Activated CD4-positive, CD25-positive, alpha-beta regulatory T cell treated with anti-CD3 and anti-CD28 coated beads, Interleukin-2, amount 50 U/mL, for 24 hours (primary cell): ENCODE data around the gene AKR1E2.

Experiments
- ATAC-seq, 2 donors: fragments of 150-1000 bp; cut with Tn5 transposase; one replicate each; pipeline ENCODE4 v1.10.0; 2021; ENCODE audit warnings: mild to moderate bottlenecking in 1 of 2, moderate library complexity in 1 of 2

The AKR1E2 gene

GRCh38 chr10:4847561-4848355, 21.8 kb downstream of the AKR1E2 start:
- ATAC-seq = no peak

GRCh38 chr10:4848356-4849041, 22.5 kb downstream of the AKR1E2 start:
- ATAC-seq = no peak

GRCh38 chr10:4849042-4849402, 23.0 kb downstream of the AKR1E2 start:
- ATAC-seq = no peak

- ATAC-seq = peak; percentile 85 to 87
Observed at GRCh38 chr10:4849555-4850242, 23.7 kb downstream of the AKR1E2 start.

GRCh38 chr10:4850397-4850796, 24.4 kb downstream of the AKR1E2 start:
- ATAC-seq = no peak

- ATAC-seq = no peak
Observed at GRCh38 chr10:4851176-4851575, 25.2 kb downstream of the AKR1E2 start.

GRCh38 chr10:4851846-4852245, 25.8 kb downstream of the AKR1E2 start:
- no peak for ATAC-seq

GRCh38 chr10:4865945-4866661, 40.1 kb downstream of the AKR1E2 start:
- ATAC-seq = no peak

- ATAC-seq = no peak
Observed at GRCh38 chr10:4867109-4867519, 41.1 kb downstream of the AKR1E2 start.

- no peak for ATAC-seq
Observed at GRCh38 chr10:4867520-4868356, 41.7 kb downstream of the AKR1E2 start.

GRCh38 chr10:4868357-4868657, 42.3 kb downstream of the AKR1E2 start:
- ATAC-seq = no peak

GRCh38 chr10:4882704-4883078, 56.7 kb downstream of the AKR1E2 start:
- no peak for ATAC-seq

GRCh38 chr10:4883079-4883739, 57.2 kb downstream of the AKR1E2 start:
- ATAC-seq = no peak

GRCh38 chr10:4885162-4885561, 59.2 kb downstream of the AKR1E2 start:
- ATAC-seq = no peak

GRCh38 chr10:4887501-4887900, 61.5 kb downstream of the AKR1E2 start:
- ATAC-seq = peak in 1 of 2 donors; percentile 5

- ATAC-seq = no peak
Observed at GRCh38 chr10:4888236-4888635, 62.2 kb downstream of the AKR1E2 start.

- ATAC-seq = no peak
Observed at GRCh38 chr10:4889959-4890358, 64.0 kb downstream of the AKR1E2 start.

GRCh38 chr10:4892681-4893080, 66.7 kb downstream of the AKR1E2 start:
- ATAC-seq = no peak

GRCh38 chr10:4894335-4894734, 68.3 kb downstream of the AKR1E2 start:
- ATAC-seq = no peak
